ENCODE results near the gene WDFY4.
"Not testable (repeated sequence)": the region's sequence is repeated elsewhere in the genome, so short reads cannot be mapped to it uniquely, and the experiment has no call there.

The WDFY4 gene, protein sequence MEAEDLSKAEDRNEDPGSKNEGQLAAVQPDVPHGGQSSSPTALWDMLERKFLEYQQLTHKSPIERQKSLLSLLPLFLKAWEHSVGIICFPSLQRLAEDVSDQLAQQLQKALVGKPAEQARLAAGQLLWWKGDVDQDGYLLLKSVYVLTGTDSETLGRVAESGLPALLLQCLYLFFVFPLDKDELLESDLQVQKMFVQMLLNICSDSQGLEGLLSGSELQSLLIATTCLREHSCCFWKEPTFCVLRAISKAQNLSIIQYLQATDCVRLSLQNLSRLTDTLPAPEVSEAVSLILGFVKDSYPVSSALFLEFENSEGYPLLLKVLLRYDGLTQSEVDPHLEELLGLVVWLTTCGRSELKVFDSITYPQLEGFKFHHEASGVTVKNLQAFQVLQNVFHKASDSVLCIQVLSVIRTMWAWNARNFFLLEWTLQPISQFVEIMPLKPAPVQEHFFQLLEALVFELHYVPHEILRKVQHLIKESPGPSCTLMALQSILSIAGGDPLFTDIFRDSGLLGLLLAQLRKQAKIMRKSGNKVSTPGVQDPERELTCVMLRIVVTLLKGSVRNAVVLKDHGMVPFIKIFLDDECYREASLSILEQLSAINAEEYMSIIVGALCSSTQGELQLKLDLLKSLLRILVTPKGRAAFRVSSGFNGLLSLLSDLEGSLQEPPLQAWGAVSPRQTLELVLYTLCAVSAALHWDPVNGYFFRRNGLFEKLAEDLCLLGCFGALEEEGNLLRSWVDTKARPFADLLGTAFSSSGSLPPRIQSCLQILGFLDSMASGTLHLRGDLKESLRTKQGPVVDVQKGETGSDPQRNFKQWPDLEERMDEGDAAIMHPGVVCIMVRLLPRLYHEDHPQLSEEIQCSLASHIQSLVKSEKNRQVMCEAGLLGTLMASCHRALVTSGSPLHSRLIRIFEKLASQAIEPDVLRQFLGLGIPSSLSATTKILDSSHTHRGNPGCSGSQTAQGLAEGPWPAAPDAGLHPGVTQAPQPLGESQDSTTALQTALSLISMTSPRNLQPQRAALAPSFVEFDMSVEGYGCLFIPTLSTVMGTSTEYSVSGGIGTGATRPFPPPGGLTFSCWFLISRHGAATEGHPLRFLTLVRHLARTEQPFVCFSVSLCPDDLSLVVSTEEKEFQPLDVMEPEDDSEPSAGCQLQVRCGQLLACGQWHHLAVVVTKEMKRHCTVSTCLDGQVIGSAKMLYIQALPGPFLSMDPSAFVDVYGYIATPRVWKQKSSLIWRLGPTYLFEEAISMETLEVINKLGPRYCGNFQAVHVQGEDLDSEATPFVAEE (N-terminal part only)

DNA sequence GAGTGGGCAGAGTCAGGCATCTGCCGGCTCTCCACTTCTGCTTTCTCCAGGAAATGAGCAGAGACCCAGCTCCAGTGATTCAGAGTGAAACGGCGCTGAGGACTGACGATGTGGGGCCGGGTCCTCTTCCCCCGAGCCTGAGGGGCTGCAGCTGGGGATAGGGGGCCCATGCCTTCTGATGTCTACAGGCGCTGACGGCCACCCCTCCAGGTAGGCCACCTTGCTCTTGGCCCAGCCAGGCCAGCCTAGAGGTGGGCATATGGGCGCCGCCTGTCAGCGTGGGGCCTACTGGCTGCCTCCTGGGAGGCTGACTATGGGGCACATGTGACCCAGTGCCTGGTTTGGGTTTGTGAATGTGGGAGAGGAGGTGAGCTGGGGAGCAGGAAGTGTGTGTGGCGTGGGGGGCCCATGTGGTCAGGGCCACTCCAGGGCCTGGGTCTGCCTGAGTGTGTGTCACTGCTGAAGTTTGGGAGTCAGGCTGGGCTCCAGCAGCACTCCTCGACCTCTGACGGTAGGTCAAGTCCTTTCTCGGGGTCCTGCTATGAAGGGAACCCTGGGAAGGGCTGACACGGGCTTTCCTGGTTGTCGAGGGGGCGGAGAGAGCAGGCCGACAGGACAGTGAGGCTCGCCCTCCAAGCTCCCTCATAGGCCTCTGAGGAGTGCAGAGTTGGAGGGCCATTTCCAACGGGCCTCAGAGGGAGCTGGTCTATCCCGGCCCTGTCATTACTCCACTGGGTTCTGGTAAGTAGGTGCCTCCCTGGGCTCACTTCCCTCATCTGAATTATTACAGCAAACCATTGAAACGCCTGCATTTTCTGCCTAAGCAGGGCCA, at the start of gene WDFY4:
Gene WDFY4 (plus strand): TSS at position 82 of the 832 bp plus-strand sequence. CDS start 24,860 bp downstream, outside the sequence.
- Histone ChIP-seq H3K4me2 (peak within 1 kb of the TSS; percentile 94), H3K4me3 (peak within 1 kb of the TSS; percentile 62), H3K9ac (peak within 1 kb of the TSS; percentile 78)

GRCh38 chr10:48634984-48635557, 49.6 kb upstream of the WDFY4 start:
- H3K4me2 ChIP-seq, result peak overlapping the region; percentile 86
- peaks cover 4% of the 10 kb centered on the region; the same call in 1 of the 2 replicates for H3K9me3 ChIP-seq
- no peak for TF ChIP-seq Cebpa-rat (IDR thresholded peaks at IDR 0.05)
- H4K20me1 ChIP-seq, result peaks cover 20% of the 10 kb centered on the region
- peaks cover 39% of the 10 kb centered on the region for H3K4me1 ChIP-seq
- peak overlapping the region; percentile 60 for H3K27ac ChIP-seq
- H3K27me3 ChIP-seq, result no peaks in the 10 kb centered on the region
- no peaks in the 10 kb centered on the region for H3K36me3 ChIP-seq
- H3K4me3 ChIP-seq, result peak overlapping the region; percentile 17; the same call in 1 of the 2 replicates
- H3K9ac ChIP-seq, result peak overlapping the region; percentile 18; the same call in 1 of the 2 replicates

More for the DNA sequence above, at the start of gene WDFY4:
- H3K9me3 ChIP-seq, result peaks cover 15% of the 10 kb centered on the region
- peaks cover 63% of the 10 kb centered on the region for H3K4me1 ChIP-seq
- no peaks in the 10 kb centered on the region for H3K27me3 ChIP-seq
- peaks cover 6% of the 10 kb centered on the region for H4K20me1 ChIP-seq
- TF ChIP-seq Cebpa-rat (IDR thresholded peaks at IDR 0.05), result no peak
- H3K27ac ChIP-seq, result peak within 1 kb of the TSS; percentile 89
- peaks cover 5% of the 10 kb centered on the region; the same call in 1 of the 2 replicates for H3K36me3 ChIP-seq

DNA sequence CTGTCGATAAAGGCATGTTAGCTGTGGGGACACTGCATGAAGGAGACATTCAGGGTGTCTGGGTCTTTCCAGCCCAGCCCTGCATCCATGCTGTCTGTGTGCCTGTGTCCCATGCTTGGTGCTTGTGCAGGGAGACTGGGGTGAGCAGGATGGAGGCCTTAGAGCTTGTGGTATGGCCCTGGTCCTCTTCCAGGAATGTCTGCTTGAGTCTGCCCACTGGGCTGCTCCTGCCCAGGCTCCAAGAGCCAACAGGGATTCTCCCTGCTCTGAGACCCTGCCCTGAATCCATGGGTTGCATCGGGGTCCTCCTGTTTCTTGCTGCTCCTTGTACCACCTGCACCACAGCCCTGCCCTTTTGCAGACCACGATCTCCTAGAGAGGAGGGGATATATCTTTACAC, 48.4 kb upstream of the WDFY4 start:
- H3K4me1 ChIP-seq, result peaks cover 39% of the 10 kb centered on the region
- H3K36me3 ChIP-seq, result no peaks in the 10 kb centered on the region
- no peak for TF ChIP-seq Cebpa-rat (IDR thresholded peaks at IDR 0.05)
- peak overlapping the region; percentile 86 for H3K4me2 ChIP-seq
- no peak overlapping the region for H3K27ac ChIP-seq
- H3K4me3 ChIP-seq, result no peak overlapping the region
- H3K9ac ChIP-seq, result no peak overlapping the region
- H3K9me3 ChIP-seq, result peaks cover 12% of the 10 kb centered on the region
- H3K27me3 ChIP-seq, result no peaks in the 10 kb centered on the region
- peaks cover 20% of the 10 kb centered on the region for H4K20me1 ChIP-seq

DNA sequence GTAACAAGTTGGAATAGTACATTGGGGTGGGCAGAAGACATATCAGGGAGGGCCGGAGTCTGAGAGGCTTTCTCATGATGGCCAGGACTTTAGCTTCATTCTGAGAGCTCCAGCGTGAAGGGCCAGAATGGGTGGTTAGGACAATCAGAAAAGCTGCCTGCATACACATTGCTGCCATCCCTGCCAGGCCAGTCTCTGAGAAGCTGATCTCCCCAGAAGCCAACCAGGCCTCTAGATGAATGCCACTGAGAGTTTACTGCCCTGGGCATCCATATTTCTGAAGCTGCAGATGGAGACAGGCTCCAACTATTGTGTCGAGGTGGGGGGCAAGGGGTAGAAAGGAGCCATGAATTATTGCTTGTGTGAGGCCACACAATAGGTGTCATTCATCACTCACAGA, 47.8 kb upstream of the WDFY4 start:
- Histone ChIP-seq H4K20me1 (peaks cover 20% of the 10 kb centered on the region), H3K27me3 (no peaks in the 10 kb centered on the region), H3K4me2 (no peak overlapping the region), H3K4me3 (no peak overlapping the region), H3K9ac (no peak overlapping the region), H3K36me3 (no peaks in the 10 kb centered on the region), H3K4me1 (peaks cover 39% of the 10 kb centered on the region), H3K27ac (no peak overlapping the region), H3K9me3 (peaks cover 19% of the 10 kb centered on the region)
- TF ChIP-seq Cebpa-rat (IDR thresholded peaks at IDR 0.05), result no peak

- no peaks in the 10 kb centered on the region for H3K27me3 ChIP-seq
- H3K4me1 ChIP-seq, result peaks cover 35% of the 10 kb centered on the region
- H3K27ac ChIP-seq, result no peak overlapping the region
- no peaks in the 10 kb centered on the region for H3K36me3 ChIP-seq
- H3K4me2 ChIP-seq, result no peak overlapping the region
- peaks cover 20% of the 10 kb centered on the region for H4K20me1 ChIP-seq
- TF ChIP-seq Cebpa-rat (IDR thresholded peaks at IDR 0.05), result no peak
- H3K9me3 ChIP-seq, result peaks cover 20% of the 10 kb centered on the region
- H3K9ac ChIP-seq, result no peak overlapping the region
- H3K4me3 ChIP-seq, result no peak overlapping the region
Measured at GRCh38 chr10:48638158-48638557, 46.5 kb upstream of the WDFY4 start.

DNA sequence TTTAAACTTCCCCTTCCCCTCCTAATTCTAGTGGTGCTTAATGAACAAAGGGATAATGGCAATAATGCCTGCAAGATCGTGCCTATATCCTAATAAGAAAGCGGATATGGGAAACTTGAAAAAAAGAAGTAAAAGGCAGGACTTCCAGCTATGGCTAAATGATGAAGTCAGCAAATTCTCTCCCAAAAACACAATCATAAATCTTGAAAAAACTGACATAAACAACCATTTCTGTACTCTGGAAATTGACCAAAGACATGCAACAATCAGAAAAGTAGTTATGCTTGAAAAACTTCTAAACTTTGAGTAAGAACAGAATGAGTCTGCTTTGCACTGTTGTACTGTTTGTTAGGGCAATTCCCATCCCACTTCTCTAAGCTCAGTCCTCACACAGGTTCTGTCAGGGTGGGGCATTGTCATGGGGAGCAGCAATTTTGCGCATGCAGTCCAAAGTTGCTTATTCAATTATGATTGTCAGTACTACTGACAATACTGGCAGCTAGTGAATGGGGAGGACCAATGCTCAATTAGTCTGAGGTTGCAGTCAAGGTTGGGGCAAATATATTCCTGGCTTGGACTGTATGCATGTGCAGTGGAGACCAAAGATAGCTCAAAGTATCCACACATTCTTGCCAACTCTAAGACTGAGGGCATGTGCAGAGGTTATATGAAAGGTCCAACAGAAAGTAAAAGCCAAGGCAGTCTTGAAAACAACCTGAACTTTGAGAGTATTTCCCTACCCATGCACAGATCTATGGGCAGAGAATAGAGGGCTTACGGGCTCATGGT, 45.7 kb upstream of the WDFY4 start:
- Histone ChIP-seq H3K4me2 (no peak overlapping the region), H3K27ac (no peak overlapping the region), H3K27me3 (no peaks in the 10 kb centered on the region), H3K4me1 (peaks cover 27% of the 10 kb centered on the region), H3K9me3 (peaks cover 20% of the 10 kb centered on the region), H3K36me3 (no peaks in the 10 kb centered on the region), H3K9ac (no peak overlapping the region), H3K4me3 (no peak overlapping the region), H4K20me1 (peaks cover 14% of the 10 kb centered on the region)
- TF ChIP-seq Cebpa-rat (IDR thresholded peaks at IDR 0.05), result no peak

DNA sequence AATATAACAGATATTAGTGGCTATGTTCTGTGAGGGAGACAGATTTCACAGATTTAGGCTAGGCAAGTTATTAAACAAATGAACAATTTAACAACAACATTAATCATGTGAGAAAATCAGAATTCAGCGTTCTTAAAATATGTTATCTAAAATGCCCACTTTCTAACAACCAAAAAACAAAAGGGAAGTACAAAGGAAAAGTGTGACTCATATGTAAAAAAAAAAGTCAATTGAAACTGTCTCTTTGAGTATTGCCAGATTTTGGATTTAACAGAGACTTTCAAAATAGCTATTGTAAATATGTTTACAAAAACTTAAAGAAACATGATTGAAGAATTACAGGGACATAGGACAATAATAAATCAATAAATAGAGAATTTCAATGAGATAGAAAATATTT, 45.0 kb upstream of the WDFY4 start:
- peaks cover 10% of the 10 kb centered on the region for H4K20me1 ChIP-seq
- no peaks in the 10 kb centered on the region for H3K36me3 ChIP-seq
- H3K4me3 ChIP-seq, result no peak overlapping the region
- H3K9ac ChIP-seq, result no peak overlapping the region
- H3K9me3 ChIP-seq, result peaks cover 20% of the 10 kb centered on the region
- no peak overlapping the region for H3K4me2 ChIP-seq
- no peaks in the 10 kb centered on the region for H3K27me3 ChIP-seq
- no peak for TF ChIP-seq Cebpa-rat (IDR thresholded peaks at IDR 0.05)
- peaks cover 20% of the 10 kb centered on the region for H3K4me1 ChIP-seq
- no peak overlapping the region for H3K27ac ChIP-seq

DNA sequence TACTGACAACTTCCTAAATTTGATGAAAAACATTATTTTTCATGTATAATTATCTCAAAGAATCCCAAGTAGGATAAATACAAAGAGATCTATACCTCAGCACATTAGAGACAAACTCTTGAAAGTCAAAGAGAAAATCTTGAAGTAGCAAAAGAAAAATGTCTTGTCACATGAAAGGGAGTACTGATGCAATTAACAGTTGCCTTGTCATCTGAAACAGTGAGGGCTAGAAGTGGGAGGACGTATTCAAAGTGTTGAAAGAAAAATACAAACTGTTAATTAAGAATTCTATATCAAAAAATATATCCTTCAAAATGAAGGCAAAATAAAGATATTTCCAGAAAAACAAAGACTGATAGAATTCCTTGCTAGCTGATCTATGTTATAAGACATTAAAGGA, 44.3 kb upstream of the WDFY4 start:
- Histone ChIP-seq H3K27me3 (no peaks in the 10 kb centered on the region), H3K9ac (no peak overlapping the region), H3K4me2 (no peak overlapping the region), H3K27ac (no peak overlapping the region), H3K9me3 (peaks cover 20% of the 10 kb centered on the region), H4K20me1 (peaks cover 3% of the 10 kb centered on the region), H3K4me1 (peaks cover 13% of the 10 kb centered on the region), H3K36me3 (no peaks in the 10 kb centered on the region), H3K4me3 (no peak overlapping the region)
- TF ChIP-seq Cebpa-rat (IDR thresholded peaks at IDR 0.05), result no peak

GRCh38 chr10:48641099-48641690, 43.5 kb upstream of the WDFY4 start:
- H3K4me3 ChIP-seq, H3K4me1 ChIP-seq, H3K36me3 ChIP-seq, H4K20me1 ChIP-seq, H3K4me2 ChIP-seq, H3K9ac ChIP-seq, H3K27me3 ChIP-seq, H3K27ac ChIP-seq: not testable (repeated sequence)
- H3K9me3 ChIP-seq, result peaks cover 20% of the 10 kb centered on the region

Data from BLaER1 (cell line).